HCT116 (cell line): Measurements from ENCODE around the gene OCRL. TPM values are rescaled to one million over a fixed set of nuclear protein-coding genes. Genes with fewer than 3 reads are reported as not detected.

Experiments
- ATAC-seq: fragments of 200-7000 bp; cut with Tn5 transposase; 2 replicates; pipeline ENCODE4 v1.9.1; 2020; ENCODE audit warnings: mild to moderate bottlenecking, moderate library complexity
- BruUV-seq: library from RNA; stranded (reverse); fragments of 400-500 nt; replicated peaks from 2 replicates; lab custom pipeline; 2021; lab: Mats Ljungman, UMichigan
- CTCF ChIA-PET: fragments of 300-600 bp; sonication (Branson Sonifier 250); formaldehyde crosslinking; loops from one replicate; lab custom pipeline; 2021; ENCODE audit warnings: antibody characterized with exemption; lab: Charles Lee
- POLR2A ChIA-PET: fragments of 300-600, 350-600 bp; sonication (Branson Sonifier 250); formaldehyde crosslinking; loops from one replicate; lab custom pipeline; 2021; ENCODE audit warnings: antibody characterized with exemption; lab: Charles Lee
- RAD21 ChIA-PET, 2 experiments: fragments of 300-600 bp; sonication (Branson Sonifier 250); formaldehyde crosslinking; loops; one replicate each; lab custom pipeline; 2023; ENCODE audit warnings: low total read pairs in 2 of 2; ENCODE audit not compliant: uncharacterized antibody in 2 of 2, unreplicated experiment in 2 of 2, low non-redundant PET in 1 of 2; lab: Charles Lee
- DNase-seq: peaks from one replicate; pipeline ENCODE4 v3.0.0-alpha.2; 2010; ENCODE audit warnings: low read depth, low spot score
- H2AFZ ChIP-seq: fragments of 200-600 bp; shearing (Covaris generic), sonication (generic); 2 replicates; pipeline ENCODE4 v1.6.1; 2017; ENCODE audit warnings: low read depth, mixed run types, mixed read lengths, antibody characterized with exemption, low read length; ENCODE audit not compliant: poor library complexity, severe bottlenecking
- H3K27ac ChIP-seq: 2 replicates; pipeline ENCODE4 v1.5.1; 2012; ENCODE audit warnings: low read depth, low read length
- H3K27me3 ChIP-seq: fragments of 200-600 bp; sonication (generic); 2 replicates; pipeline ENCODE4 v1.6.1; 2016; ENCODE audit warnings: mixed run types, low read length, mixed read lengths; ENCODE audit not compliant: insufficient read depth
- H3K36me3 ChIP-seq, 2 experiments: fragments of 200-500 bp in 1 of 2; fragments of 200-600 bp in 1 of 2; sonication (Bioruptor generic) in 1 of 2; sonication (generic) in 1 of 2; 2 replicates each; pipeline versions ENCODE4 v1.5.1 to v1.6.1; 2014 to 2016; ENCODE audit warnings: low read length in 2 of 2, inconsistent platforms in 1 of 2, mixed read lengths in 1 of 2, mixed run types in 1 of 2; ENCODE audit not compliant: insufficient read depth in 2 of 2, control insufficient read depth in 1 of 2
- H3K4me1 ChIP-seq, 2 experiments: fragments of 200-600 bp in 1 of 2; sonication (generic) in 1 of 2; 2 replicates each; pipeline versions ENCODE4 v1.5.1 to v1.6.1; 2012 to 2017; ENCODE audit warnings: low read length in 2 of 2, inconsistent platforms in 1 of 2, mild to moderate bottlenecking in 1 of 2, mixed read lengths in 1 of 2, mixed run types in 1 of 2, moderate library complexity in 1 of 2; ENCODE audit not compliant: insufficient read depth in 2 of 2, control insufficient read depth in 1 of 2
- H3K4me2 ChIP-seq: fragments of 200-600 bp; sonication (generic); 2 replicates; pipeline ENCODE4 v1.6.1; 2017; ENCODE audit warnings: mixed run types, low read length, mixed read lengths
- H3K4me3 ChIP-seq, 2 experiments: fragments of 200-600 bp in 1 of 2; sonication (generic) in 1 of 2; replicated peaks in 1 of 2; 2 replicates each; pipeline ENCODE4 v1.5.1; 2011 to 2016; ENCODE audit warnings: low read length in 2 of 2, control low read depth in 1 of 2, low read depth in 1 of 2, mild to moderate bottlenecking in 1 of 2, mixed read lengths in 1 of 2, mixed run types in 1 of 2
- H3K79me2 ChIP-seq: fragments of 200-600 bp; sonication (generic); 2 replicates; pipeline ENCODE4 v1.6.1; 2017; ENCODE audit warnings: mild to moderate bottlenecking, mixed run types, low read length, moderate library complexity, mixed read lengths; ENCODE audit not compliant: insufficient read depth
- H3K9ac ChIP-seq: fragments of 200-600 bp; sonication (generic); 2 replicates; pipeline ENCODE4 v1.6.1; 2016; ENCODE audit warnings: low read length, mixed read lengths
- H3K9me2 ChIP-seq: fragments of 200-600 bp; sonication (generic), shearing (Covaris generic); 2 replicates; pipeline ENCODE4 v1.6.1; 2017; ENCODE audit warnings: mixed run types, mild to moderate bottlenecking, moderate library complexity; ENCODE audit not compliant: insufficient read depth
- H3K9me3 ChIP-seq, 2 experiments: fragments of 200-500 bp in 1 of 2; fragments of 200-600 bp in 1 of 2; sonication (Bioruptor generic) in 1 of 2; sonication (generic) in 1 of 2; 2 replicates each; pipeline ENCODE4 v1.6.1; 2014 to 2017; ENCODE audit warnings: low read length in 2 of 2, mixed read lengths in 2 of 2, inconsistent platforms in 1 of 2, low read depth in 1 of 2, mild to moderate bottlenecking in 1 of 2, mixed run types in 1 of 2, moderate library complexity in 1 of 2; ENCODE audit not compliant: control insufficient read depth in 1 of 2, insufficient read depth in 1 of 2
- H4K20me1 ChIP-seq: fragments of 200-600 bp; sonication (generic), shearing (Covaris generic); 2 replicates; pipeline ENCODE4 v1.6.1; 2017; ENCODE audit warnings: mixed run types, mild to moderate bottlenecking, moderate library complexity; ENCODE audit not compliant: insufficient read depth
- CBX3 ChIP-seq: IDR thresholded peaks from 2 replicates; pipeline ENCODE4 v1.6.1; 2012; ENCODE audit warnings: low read depth
- CEBPB ChIP-seq: IDR thresholded peaks from 2 replicates; pipeline ENCODE4 v1.6.1; 2012; ENCODE audit warnings: low read depth
- CTCF ChIP-seq, 3 experiments: fragments of 200-600 bp in 1 of 3; sonication (generic) in 1 of 3; IDR thresholded peaks in 2 of 3; conservative IDR thresholded peaks in 1 of 3; 2 replicates each; pipeline ENCODE4 v1.5.1; 2012 to 2017; ENCODE audit warnings: low read depth in 2 of 3, low read length in 2 of 3, antibody characterized with exemption in 1 of 3, borderline replicate concordance in 1 of 3, control low read depth in 1 of 3, mild to moderate bottlenecking in 1 of 3, mixed read lengths in 1 of 3, mixed run types in 1 of 3, moderate library complexity in 1 of 3; ENCODE audit not compliant: insufficient read depth in 1 of 3
- EGR1 ChIP-seq: IDR thresholded peaks from 2 replicates; pipeline ENCODE4 v1.6.1; 2012; ENCODE audit warnings: low read depth
- ELF1 ChIP-seq: IDR thresholded peaks from 2 replicates; pipeline ENCODE4 v1.6.1; 2012; ENCODE audit warnings: low read depth, borderline replicate concordance
- EZH2 ChIP-seq: fragments of 200-600 bp; sonication (generic); IDR thresholded peaks from 2 replicates; pipeline ENCODE4 v1.6.1; 2017; ENCODE audit warnings: antibody characterized with exemption, mixed run types
- FOSL1 ChIP-seq: IDR thresholded peaks from 2 replicates; pipeline ENCODE4 v1.6.1; 2012; ENCODE audit warnings: low read depth
- JUND ChIP-seq: IDR thresholded peaks from 2 replicates; pipeline ENCODE4 v1.6.1; 2012
- MAX ChIP-seq: IDR thresholded peaks from 2 replicates; pipeline ENCODE4 v1.6.1; 2012
- POLR2A ChIP-seq: IDR thresholded peaks from 2 replicates; pipeline ENCODE4 v1.7.0; 2011; ENCODE audit warnings: borderline replicate concordance; ENCODE audit not compliant: insufficient read depth, insufficient read length; ENCODE audit errors: extremely low read depth
- SIN3A ChIP-seq: IDR thresholded peaks from 2 replicates; pipeline ENCODE4 v1.6.1; 2012; ENCODE audit warnings: low read depth
- SP1 ChIP-seq: IDR thresholded peaks from 2 replicates; pipeline ENCODE4 v1.6.1; 2012; ENCODE audit warnings: low read depth
- SRF ChIP-seq: IDR thresholded peaks from 2 replicates; pipeline ENCODE4 v1.6.1; 2012; ENCODE audit warnings: low read depth
- TCF7L2 ChIP-seq: IDR thresholded peaks from 2 replicates; pipeline ENCODE4 v1.7.0; 2011; ENCODE audit warnings: borderline replicate concordance, inconsistent platforms; ENCODE audit not compliant: insufficient read depth, insufficient read length; ENCODE audit errors: extremely low read depth
- YY1 ChIP-seq: IDR thresholded peaks from 2 replicates; pipeline ENCODE4 v1.6.1; 2011; ENCODE audit warnings: low read length, low read depth, moderate library complexity, mild to moderate bottlenecking; ENCODE audit not compliant: insufficient replicate concordance; ENCODE audit errors: extremely low read depth
- ZNF274 ChIP-seq: fragments of 200-500 bp; sonication (Bioruptor generic); IDR thresholded peaks from 2 replicates; pipeline ENCODE4 v1.6.1; 2014; ENCODE audit warnings: mild to moderate bottlenecking, low read depth, low read length, inconsistent platforms
- intact Hi-C: fragments of 100-400 bp; cut with micrococcal nuclease; formaldehyde crosslinking; loops from 2 replicates; pipeline ENCODE4 v1.10.0; 2022
- total RNA-seq: library from RNA; stranded (reverse); gene quantifications from one replicate; pipeline ENCODE4 v1.2.1, GENCODE V29; 2021; ENCODE audit not compliant: unreplicated experiment

Gene OCRL
- total RNA-seq, 1 experiment from 2014 or later: 19.8 TPM

GRCh38 chrX:129497146-129497843 lies 42.8 kb upstream of the OCRL start:
- Histone ChIP-seq H3K4me2 (no peak overlapping the region), H3K79me2 (no peaks in the 10 kb centered on the region), H3K36me3 (peaks cover 0 to 9% of the 10 kb centered on the region in 2 experiments; a peak in 2 of 4 replicates), H3K9me2 (no peaks in the 10 kb centered on the region), H3K27me3 (no peaks in the 10 kb centered on the region), H3K9me3 (no peaks in the 10 kb centered on the region), H3K4me1 (peaks cover 0 to 16% of the 10 kb centered on the region in 2 experiments; a peak in 2 of 4 replicates), H3K27ac (no peak overlapping the region), H3K4me3 (no peak overlapping the region), H2AFZ (no peak overlapping the region), H3K9ac (no peak overlapping the region), H4K20me1 (no peaks in the 10 kb centered on the region)
- TF ChIP-seq MAX (no peak), SRF (no peak), CBX3 (no peak), TCF7L2 (no peak), EGR1 (no peak), POLR2A (no peak), FOSL1 (no peak), SP1 (no peak), JUND (no peak), CEBPB (no peak), CTCF (IDR thresholded peaks at IDR 0.05 in 2 of 3, conservative IDR thresholded peaks at IDR 0.05 in 1 of 3; ENCODE audit: borderline replicate concordance in 1 of 3, insufficient read depth in 1 of 3, low read depth in 2 of 3, low read length in 2 of 3) (no peak), ELF1 (no peak), EZH2 (no peak), YY1 (no peak), SIN3A (no peak), ZNF274 (no peak)
- DNase-seq: no peak
- ChIA-PET RAD21 (no interaction called here), CTCF (no interaction called here), POLR2A (no interaction called here)
- ATAC-seq: no peak
- intact Hi-C loops: no loop called here
- no TSS peak for BruUV-seq
